GM19099 (cell line): ENCODE results near the gene TRIP13.

ENCODE experiments used
- POLR2A ChIP-seq: IDR thresholded peaks from 3 replicates; pipeline ENCODE4 v1.6.1; 2011; ENCODE audit warnings: low read depth; ENCODE audit not compliant: insufficient read length; ENCODE audit errors: extremely low read depth

The TRIP13 gene

GRCh38 chr5:859798-860296, 32.8 kb upstream of the TRIP13 start:
- no peak for TF ChIP-seq POLR2A

DNA sequence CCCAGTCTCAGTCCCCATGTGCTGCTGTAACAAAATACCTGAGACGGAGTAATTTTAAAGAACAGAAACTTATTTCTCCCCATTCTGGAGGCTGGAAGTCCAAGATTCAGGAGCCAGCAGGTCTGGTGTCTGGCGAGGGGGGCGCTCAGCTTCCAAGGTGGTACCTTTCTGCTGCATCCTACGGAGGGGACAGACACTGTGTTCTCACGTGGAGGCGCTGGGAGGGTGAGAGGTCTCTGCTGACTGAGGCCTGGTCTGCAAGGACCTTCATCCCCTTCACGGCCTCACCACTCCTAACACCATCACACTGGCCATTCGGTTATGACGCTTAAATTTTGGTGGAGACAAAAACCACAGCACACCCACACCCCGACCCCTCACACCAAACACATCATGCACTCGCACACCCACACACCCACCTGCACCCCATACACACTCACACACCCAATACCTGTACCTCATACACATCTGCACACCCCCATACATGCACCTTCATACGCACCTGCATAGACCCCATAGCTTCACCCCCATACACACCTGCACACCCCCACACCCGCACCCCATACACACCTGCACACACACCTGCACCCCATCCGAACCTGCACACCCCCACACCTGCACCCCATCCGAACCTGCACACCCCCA, 32.1 kb upstream of the TRIP13 start:
- no peak for TF ChIP-seq POLR2A

- TF ChIP-seq POLR2A: no peak
Observed at GRCh38 chr5:861442-862366, 31.0 kb upstream of the TRIP13 start.

GRCh38 chr5:862367-863243, 30.1 kb upstream of the TRIP13 start:
- TF ChIP-seq POLR2A: no peak

GRCh38 chr5:863244-863805, 29.4 kb upstream of the TRIP13 start:
- TF ChIP-seq POLR2A: no peak

GRCh38 chr5:864492-865167, 28.1 kb upstream of the TRIP13 start:
- no peak for TF ChIP-seq POLR2A

GRCh38 chr5:865168-865521, 27.5 kb upstream of the TRIP13 start:
- TF ChIP-seq POLR2A: no peak

- no peak for TF ChIP-seq POLR2A
Observed at GRCh38 chr5:865771-866170, 26.9 kb upstream of the TRIP13 start.

GRCh38 chr5:867300-867870, 25.3 kb upstream of the TRIP13 start:
- TF ChIP-seq POLR2A: no peak

GRCh38 chr5:868428-869135, 24.1 kb upstream of the TRIP13 start:
- no peak for TF ChIP-seq POLR2A

DNA sequence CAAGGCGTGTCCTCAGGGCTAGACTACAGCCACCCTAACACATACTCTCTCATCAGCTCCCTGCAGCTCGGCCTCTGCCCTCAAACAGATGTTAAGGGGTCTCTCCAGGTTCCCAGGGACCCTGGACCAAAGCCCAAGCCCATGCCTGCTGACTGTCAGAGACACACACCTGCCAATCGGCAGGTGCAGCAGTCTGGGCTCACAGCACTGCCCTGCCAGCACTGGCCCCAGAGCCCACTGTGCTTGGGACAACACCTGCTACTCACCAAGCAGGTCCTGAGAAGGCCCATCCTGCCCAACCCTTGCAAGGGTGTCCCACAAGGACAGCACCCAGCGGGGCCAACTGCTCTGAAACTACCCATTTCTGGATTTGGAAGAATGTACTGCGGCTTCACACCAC, 21.7 kb upstream of the TRIP13 start:
- TF ChIP-seq POLR2A: no peak

GRCh38 chr5:871596-872298, 20.9 kb upstream of the TRIP13 start:
- TF ChIP-seq POLR2A: no peak

DNA sequence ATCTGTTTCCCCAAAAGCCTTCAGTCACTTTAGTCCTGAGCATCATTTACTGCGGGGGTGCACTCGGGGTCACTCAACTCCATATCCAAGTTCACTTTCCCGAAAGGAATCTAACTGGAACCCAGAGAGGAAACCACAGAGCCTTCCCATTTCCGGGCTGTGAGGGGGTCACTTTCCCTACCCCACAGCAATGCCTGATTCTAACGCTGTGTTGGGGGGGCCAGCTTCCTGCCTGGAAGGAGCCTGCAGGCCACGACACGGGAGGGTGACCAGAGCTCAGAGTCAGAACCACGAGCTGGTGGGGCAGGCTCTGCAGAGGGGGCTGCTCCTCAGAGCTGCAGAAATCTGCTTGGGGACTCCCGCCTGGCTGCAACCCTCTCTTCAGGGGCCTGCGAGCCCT, 20.4 kb upstream of the TRIP13 start:
- no peak for TF ChIP-seq POLR2A
